Measurements from ENCODE around the gene CUL2.
"Not testable (repeated sequence)": the region's sequence is repeated elsewhere in the genome, so short reads cannot be mapped to it uniquely, and the experiment has no call there.

Gene CUL2

GRCh38 chr10:35090162-35090954, at the start of gene CUL2:
CUL2 (minus strand) TSS chr10:35090341; CDS start chr10:35071317, 19,024 bp downstream.
- peak; percentile 91 to 96 for DNase-seq

DNA sequence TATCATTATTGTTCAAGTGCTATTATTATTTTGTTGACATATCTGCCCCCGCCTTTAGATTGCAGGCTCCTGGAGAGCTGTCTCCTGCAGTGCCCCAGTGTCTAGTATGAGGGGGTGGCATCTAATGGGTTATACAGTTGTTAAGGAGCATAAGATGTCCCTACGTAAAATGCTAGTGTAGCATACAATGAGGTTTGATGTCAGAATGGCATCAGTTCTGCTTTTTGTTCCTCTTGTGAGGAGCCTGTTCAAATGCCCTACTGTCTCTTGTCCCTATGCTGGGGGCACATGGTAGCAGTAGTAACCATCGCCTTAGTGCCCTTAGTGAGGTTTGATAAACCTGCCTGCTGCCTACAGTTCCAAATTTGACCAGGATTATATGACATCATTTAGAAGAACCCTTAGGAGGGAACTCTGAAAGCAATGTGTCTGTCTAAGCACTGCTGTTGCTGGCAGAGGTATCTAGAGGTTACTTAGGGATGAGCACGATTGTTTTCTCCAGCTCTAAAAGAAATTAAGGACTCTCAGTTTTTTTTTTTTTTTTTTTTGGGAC, 46.2 kb upstream of the CUL2 start:
- peak; percentile 6 for DNase-seq

DNA sequence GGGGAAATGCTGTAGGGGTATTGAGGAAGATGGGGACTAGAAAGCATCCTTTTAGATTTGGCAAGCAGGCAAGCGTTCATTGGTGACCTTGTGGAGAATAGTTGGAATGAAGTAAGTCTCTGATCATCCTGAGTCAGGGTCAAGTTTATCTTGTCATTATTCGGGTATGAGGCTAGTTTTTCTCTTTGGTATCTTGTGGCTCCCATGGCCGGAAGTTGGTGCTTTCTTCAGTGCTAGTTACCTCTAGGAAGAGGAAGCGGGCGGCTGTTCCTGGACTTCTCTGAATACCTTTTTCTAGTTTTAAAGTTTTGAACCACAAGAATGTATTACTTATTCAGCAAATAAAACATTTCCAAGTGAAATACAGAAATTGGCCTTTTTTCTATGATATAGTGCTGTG, 45.7 kb upstream of the CUL2 start:
- no peak for DNase-seq

DNA sequence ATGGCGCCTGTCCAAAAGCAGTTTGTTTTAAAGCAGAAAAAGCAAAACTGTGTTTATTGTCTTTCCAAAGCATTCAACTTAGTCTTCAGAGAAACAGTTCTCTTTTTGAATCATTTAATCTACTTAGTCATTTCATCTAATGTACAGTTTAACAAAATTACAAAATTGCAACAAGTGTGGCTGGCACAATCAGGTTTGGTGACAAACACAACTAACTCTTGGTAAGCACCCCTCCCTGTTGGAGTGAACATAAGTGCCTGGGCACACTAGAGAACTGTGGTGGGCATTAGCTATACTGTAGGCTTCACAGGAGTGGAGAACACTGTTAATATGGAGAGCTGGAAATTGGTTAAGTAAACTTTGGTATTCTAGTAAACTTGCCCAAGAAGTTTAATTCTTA, 43.4 kb upstream of the CUL2 start:
- DNase-seq, result no peak

DNA sequence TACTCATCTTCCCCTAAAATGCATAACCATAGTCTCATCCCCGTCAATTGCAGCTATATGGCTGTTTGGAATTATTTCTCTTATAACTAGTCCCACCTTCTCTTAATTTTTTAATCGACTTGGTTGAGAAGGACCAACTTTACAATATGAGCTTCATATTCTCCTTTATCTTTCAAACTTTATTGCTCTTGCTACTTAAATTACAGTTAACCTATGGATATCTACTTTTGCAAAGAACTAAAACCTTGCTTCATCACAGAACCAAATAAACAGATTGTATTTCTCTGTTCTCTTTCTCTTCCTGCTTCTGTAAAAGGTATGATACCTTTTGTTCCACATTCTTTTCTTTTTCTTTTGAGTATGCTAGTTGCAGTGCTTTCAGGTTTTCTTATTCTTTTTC, 42.6 kb upstream of the CUL2 start:
- no peak for DNase-seq

DNA sequence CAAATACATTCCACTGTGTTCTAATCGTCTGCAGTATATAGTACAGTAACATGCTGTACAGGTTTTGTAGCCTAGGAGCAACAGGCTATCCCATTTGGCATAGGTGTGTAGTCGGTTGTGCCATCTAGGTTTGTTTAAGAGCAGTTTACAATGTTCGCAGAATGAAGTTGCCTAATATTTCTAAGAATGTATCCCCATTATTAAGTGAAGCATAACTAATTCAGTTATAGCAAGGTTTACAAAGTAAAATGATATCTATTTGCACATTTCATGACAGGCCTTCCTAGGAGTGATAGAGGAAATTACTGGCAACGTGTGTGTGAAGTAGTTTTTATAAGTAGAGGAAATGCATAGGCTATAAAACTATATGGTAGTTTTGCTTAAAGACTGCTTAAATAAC, 40.5 kb upstream of the CUL2 start:
- DNase-seq, result no peak

DNA sequence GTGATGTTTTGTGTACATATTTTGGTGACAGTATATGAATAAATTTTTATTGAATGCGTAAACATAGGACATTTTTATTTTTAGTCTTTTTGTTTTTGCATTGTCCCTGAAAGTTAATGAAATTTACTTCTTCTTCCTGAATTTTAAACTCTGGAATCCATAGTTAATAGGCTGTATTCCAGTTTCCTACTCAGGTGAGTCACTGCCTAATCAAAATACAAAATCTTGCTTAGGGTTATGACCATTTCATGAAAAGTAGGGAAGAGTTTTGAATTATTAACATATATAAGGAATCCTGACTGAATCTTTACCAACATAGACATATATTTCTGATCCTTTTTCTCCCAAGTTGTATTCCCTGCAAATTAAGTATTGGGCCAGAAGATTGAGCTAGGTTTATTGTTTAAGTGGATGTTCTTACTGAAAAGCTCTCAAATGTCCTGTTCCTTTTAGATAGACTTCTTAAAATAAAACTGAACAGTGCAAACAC, 39.1 kb upstream of the CUL2 start:
- DNase-seq, result no peak

- peak; percentile 58 to 75 for DNase-seq
Measured at GRCh38 chr10:35127289-35127891, 37.2 kb upstream of the CUL2 start.

DNA sequence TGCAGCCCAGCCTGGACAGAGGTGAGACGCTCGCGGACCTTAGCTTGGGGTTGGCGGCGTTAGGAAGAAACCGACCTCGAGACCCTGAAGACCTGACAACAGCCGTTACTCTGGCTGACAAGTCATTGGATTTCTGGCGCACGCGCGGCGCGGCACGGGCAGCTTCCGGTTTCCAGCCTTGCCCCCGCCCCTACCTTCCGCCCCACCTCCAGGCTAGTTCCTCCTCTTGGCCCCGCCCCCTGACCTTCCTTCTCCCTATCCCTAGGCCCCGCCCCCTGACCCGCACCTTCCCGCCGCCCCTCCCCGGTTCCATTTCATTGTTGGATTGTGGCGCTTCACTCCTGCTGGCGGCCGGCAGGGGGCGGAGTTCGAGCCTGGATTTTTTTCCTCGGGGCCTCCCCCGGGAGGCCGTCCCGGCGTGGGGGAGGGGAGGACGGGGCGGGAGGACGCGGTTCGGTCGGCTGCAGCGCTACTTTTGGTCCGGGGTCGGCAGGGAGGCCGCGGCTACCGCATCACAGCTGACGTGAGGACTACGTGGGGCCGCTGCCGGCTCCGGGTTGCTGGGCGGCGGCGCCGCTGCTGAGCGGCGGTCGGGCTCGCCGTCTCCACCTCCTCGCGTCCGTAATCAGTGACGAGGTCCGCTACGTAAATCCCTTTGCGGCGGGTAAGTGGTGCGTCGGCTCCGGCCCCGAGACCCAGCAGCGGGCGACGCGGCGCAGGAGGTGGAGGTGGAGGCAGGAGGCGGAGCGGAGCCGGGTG, 36.6 kb upstream of the CUL2 start, which contains the start of gene CREM:
Gene CREM, plus strand, starts transcription at position 317 of the 759 bp plus-strand sequence. CDS start 10,990 bp downstream, outside the sequence.
- peak; percentile 95 to 99 for DNase-seq

DNA sequence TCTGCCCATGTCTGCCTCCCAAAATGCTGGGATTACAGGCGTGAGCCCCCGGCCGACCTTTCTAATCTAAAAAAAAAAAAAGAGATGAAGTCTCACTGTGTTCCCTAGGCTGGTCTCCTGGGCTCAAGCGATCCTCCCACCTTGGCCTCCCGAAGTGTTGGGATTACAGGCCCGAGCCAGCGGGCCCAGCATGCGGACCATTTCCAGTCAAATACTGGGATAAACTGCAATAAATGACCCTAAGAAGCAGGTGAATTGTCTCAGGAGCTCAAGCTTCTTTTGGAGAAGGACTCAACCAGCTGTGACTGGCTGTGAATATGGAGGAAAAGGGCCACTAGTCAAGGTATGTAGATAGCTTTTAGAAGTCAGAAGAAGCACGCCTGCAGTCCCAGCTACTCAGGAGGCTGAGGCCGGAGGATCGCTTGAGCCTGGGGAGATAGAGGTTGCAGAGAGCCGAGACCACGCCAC, 36.0 kb upstream of the CUL2 start:
- no peak for DNase-seq

DNA sequence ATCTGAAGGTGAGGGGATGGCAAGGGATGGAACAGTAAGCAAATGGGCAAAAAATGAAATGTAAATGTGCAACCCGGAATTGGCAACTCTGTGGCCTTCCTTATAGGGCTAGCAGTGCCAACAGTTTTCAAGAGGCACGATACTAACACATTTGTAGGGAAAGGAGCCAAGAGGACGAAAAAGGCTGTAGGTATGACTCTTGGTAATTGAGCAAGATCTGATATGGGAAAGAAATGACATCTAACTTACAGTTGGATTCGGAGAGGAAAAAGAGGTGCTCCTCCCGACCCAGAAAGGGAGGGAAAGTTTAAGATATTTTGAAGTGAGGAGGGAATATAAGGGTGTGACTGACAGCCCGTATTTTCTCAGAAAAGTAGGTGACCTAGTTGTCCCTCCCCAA, 34.4 kb upstream of the CUL2 start:
- no peak for DNase-seq

DNA sequence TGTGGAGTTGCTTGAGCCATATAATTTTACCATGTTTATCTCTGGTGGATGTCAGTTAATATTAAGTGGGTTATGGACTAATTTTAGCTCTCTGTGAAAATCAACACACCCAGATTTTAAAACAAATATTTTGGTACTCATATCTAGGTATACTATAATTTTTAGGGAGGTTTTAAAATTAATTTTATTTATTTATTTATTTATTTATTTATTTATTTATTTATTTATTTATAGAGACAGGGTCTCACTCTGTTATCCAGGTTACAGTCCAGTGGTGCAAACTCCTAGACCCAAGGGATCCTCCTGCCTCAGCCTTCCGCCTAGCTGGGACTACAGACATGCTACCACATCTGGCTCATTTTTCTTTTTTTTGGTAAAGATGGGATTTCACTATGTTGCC, 29.2 kb upstream of the CUL2 start:
- no peak for DNase-seq

DNA sequence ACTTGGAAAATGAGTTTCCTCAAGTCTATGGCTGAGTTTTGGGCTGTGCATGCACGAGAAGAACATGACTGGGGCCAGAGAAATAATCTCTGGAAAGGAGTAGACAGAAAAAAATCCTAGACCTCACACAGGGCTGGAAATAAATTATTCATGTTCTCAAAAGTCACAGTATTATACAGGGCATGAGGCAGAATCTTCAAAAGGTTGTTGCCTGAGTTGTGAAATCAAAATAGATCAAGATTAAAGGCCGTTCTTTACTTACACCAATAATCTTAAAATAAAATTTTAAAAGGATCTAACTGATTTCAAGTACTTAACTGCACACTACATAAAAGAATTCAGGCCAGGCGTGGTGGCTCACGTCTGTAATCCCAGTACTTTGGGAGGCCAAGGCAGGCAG, 22.4 kb upstream of the CUL2 start:
- no peak for DNase-seq

GRCh38 chr10:35103882-35104281, 13.7 kb upstream of the CUL2 start:
- no peak for DNase-seq

- DNase-seq, result no peak
Measured at GRCh38 chr10:35097510-35097909, 7.4 kb upstream of the CUL2 start.

GRCh38 chr10:35096312-35096711, 6.2 kb upstream of the CUL2 start:
- DNase-seq, result no peak

- peak; percentile 56 to 89 for DNase-seq
Measured at GRCh38 chr10:35092851-35093250, 2.7 kb upstream of the CUL2 start.

DNA sequence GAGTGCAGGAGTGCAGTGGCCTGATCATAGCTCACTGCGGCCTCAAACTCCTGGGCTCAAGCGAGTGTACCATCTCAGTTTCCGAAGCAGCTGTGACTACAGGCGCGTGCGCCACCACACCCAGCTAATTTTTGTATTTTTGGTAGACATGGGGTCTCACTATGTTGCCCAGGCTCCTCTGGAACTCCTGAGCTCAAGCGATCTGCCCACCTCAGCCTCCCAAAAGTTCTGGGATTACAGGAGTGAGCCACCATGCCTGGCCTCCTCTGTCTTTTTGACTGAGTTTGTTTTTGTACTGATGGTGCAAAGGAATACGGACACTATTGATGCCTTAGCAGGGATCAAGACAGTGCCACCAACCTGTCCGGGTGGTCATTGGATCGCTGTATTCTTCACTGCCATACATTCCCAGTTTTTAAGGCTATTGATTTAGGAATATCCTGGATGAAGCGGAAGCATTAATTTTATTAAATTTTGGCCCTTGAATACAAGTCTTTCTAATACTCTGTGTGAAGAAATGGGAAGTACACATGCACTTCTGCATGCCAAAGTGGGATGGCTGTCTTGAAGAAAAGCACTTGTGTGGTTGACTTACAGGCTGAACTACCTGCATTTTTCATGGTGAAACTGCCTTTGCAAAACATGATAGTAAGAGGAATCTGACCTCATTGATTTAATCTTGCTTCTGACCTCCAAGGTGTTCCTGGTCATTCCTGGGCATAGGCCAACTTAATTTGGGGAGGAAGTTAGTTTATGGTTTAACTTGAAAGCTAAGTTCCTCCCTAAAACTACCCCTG, 2.1 kb upstream of the CUL2 start:
- peak in 1 of 2 donors; percentile 12 for DNase-seq

- DNase-seq, result peak in 1 of 2 donors; percentile 21
Measured at GRCh38 chr10:35089611-35090161, 455 bp downstream of the CUL2 start.

GRCh38 chr10:35083242-35083641, 6.9 kb downstream of the CUL2 start:
- no peak for DNase-seq

- not testable (repeated sequence) for DNase-seq
Measured at GRCh38 chr10:35080261-35080660, 9.9 kb downstream of the CUL2 start.

GRCh38 chr10:35079763-35080162, 10.4 kb downstream of the CUL2 start:
- DNase-seq, result no peak
